H1 (cell line): ENCODE results near the gene CKAP2L. TPM values are rescaled to one million over a fixed set of nuclear protein-coding genes. Genes with fewer than 3 reads are reported as not detected.

Experiments
- CTCF ChIA-PET: fragments of 300-600 bp; sonication (Branson Sonifier 250); formaldehyde crosslinking; loops from one replicate; lab custom pipeline; 2021; ENCODE audit not compliant: partially characterized antibody; lab: Charles Lee
- POLR2A ChIA-PET: fragments of 300-600 bp; sonication (Branson Sonifier 250); formaldehyde crosslinking; loops from one replicate; lab custom pipeline; 2021; ENCODE audit warnings: inconsistent platforms; ENCODE audit not compliant: partially characterized antibody; lab: Charles Lee
- DNase-seq, 2 experiments: peaks; one replicate each; pipeline versions ENCODE4 v3.0.0 to v3.0.0-alpha.2; 2010 to 2022; ENCODE audit warnings: low spot score in 2 of 2, low read depth in 1 of 2, mixed read lengths in 1 of 2
- FAIRE-seq: peaks from 2 replicates; lab custom pipeline; 2011; peaks lifted over from hg19 to GRCh38; lab: Jason Lieb, UNC
- H2AFZ ChIP-seq: 2 replicates; pipeline ENCODE4 v1.8.1; 2012; ENCODE audit warnings: low read length, inconsistent platforms
- H2AK5ac ChIP-seq: 2 replicates; pipeline ENCODE4 v1.6.1; 2013; ENCODE audit warnings: low read depth, low read length
- H2BK120ac ChIP-seq: replicated peaks from 2 replicates; pipeline ENCODE3; 2013; ENCODE audit warnings: low read depth, low read length, inconsistent platforms
- H2BK12ac ChIP-seq: 2 replicates; pipeline ENCODE4 v1.6.1; 2013; ENCODE audit warnings: low read depth, low read length
- H2BK15ac ChIP-seq: 2 replicates; pipeline ENCODE4 v1.6.1; 2013; ENCODE audit warnings: low read length
- H2BK20ac ChIP-seq: 2 replicates; pipeline ENCODE4 v1.6.1; 2013; ENCODE audit warnings: low read length
- H2BK5ac ChIP-seq: 2 replicates; pipeline ENCODE4 v1.6.1; 2013; ENCODE audit warnings: low read depth, low read length
- H3K14ac ChIP-seq: 2 replicates; pipeline ENCODE4 v1.6.1; 2013; ENCODE audit warnings: inconsistent platforms; ENCODE audit not compliant: insufficient read length
- H3K18ac ChIP-seq: 2 replicates; pipeline ENCODE4 v1.6.1; 2013; ENCODE audit warnings: low read length; ENCODE audit errors: extremely low read depth
- H3K23ac ChIP-seq: 2 replicates; pipeline ENCODE4 v1.6.1; 2013; ENCODE audit warnings: inconsistent platforms; ENCODE audit not compliant: insufficient read length
- H3K23me2 ChIP-seq: 2 replicates; pipeline ENCODE4 v1.6.1; 2013; ENCODE audit warnings: low read depth, low read length
- H3K27ac ChIP-seq: 2 replicates; pipeline ENCODE4 v1.6.1; 2011; ENCODE audit warnings: low read depth, low read length, inconsistent platforms
- H3K27me3 ChIP-seq, 4 experiments: replicated peaks in 1 of 4; 1 replicate in 1 of 4; 2 replicates in 3 of 4; pipeline versions ENCODE4 v1.6.1 to v1.8.1; 2011 to 2013; ENCODE audit warnings: low read length in 3 of 4, mild to moderate bottlenecking in 3 of 4, inconsistent platforms in 2 of 4, mixed read lengths in 2 of 4, moderate library complexity in 1 of 4; ENCODE audit not compliant: control insufficient read depth in 3 of 4, insufficient read depth in 3 of 4; ENCODE audit errors: extremely low read depth in 1 of 4
- H3K36me3 ChIP-seq, 4 experiments: 2 replicates each; pipeline versions ENCODE4 v1.6.1 to v1.8.1; 2011 to 2013; ENCODE audit warnings: mild to moderate bottlenecking in 4 of 4, low read length in 3 of 4, moderate library complexity in 2 of 4, control low read depth in 1 of 4, inconsistent platforms in 1 of 4; ENCODE audit not compliant: insufficient read depth in 4 of 4, control insufficient read depth in 2 of 4
- H3K4ac ChIP-seq: replicated peaks from 2 replicates; pipeline ENCODE3; 2013; ENCODE audit warnings: low read length, low read depth, mixed read lengths, inconsistent platforms; ENCODE audit not compliant: insufficient read length
- H3K4me1 ChIP-seq, 4 experiments: replicated peaks in 1 of 4; 1 replicate in 1 of 4; 2 replicates in 3 of 4; pipeline versions ENCODE4 v1.6.1 to v1.8.1; 2011 to 2013; ENCODE audit warnings: low read length in 3 of 4, inconsistent platforms in 2 of 4, mixed read lengths in 1 of 4; ENCODE audit not compliant: insufficient read depth in 4 of 4, control insufficient read depth in 3 of 4
- H3K4me2 ChIP-seq, 2 experiments: 2 replicates each; pipeline versions ENCODE4 v1.6.1 to v1.8.1; 2011 to 2013; ENCODE audit warnings: low read depth in 2 of 2, low read length in 2 of 2, control low read depth in 1 of 2, inconsistent platforms in 1 of 2, mild to moderate bottlenecking in 1 of 2; ENCODE audit not compliant: insufficient read depth in 1 of 2
- H3K4me3 ChIP-seq, 4 experiments: fragments of 200-600, 300-600 bp in 1 of 4; sonication (generic), shearing (Covaris generic), sonication (Bioruptor Twin) in 1 of 4; 2 replicates each; pipeline versions ENCODE4 v1.5.1 to v1.8.1; 2011 to 2016; ENCODE audit warnings: low read length in 4 of 4, low read depth in 3 of 4, control low read depth in 2 of 4, inconsistent platforms in 2 of 4, mild to moderate bottlenecking in 2 of 4, mixed read lengths in 1 of 4, moderate library complexity in 1 of 4; ENCODE audit not compliant: insufficient read depth in 2 of 4; ENCODE audit errors: extremely low read depth in 1 of 4
- H3K56ac ChIP-seq: replicated peaks from 2 replicates; pipeline ENCODE3; 2013; ENCODE audit warnings: low read depth, mild to moderate bottlenecking, mixed read lengths, low read length, inconsistent platforms; ENCODE audit not compliant: insufficient read length
- H3K79me1 ChIP-seq: 2 replicates; pipeline ENCODE4 v1.6.1; 2013; ENCODE audit warnings: low read depth, low read length, control low read depth
- H3K79me2 ChIP-seq, 2 experiments: 2 replicates each; pipeline versions ENCODE4 v1.6.1 to v1.8.1; 2012 to 2013; ENCODE audit warnings: low read length in 2 of 2, mild to moderate bottlenecking in 2 of 2, inconsistent platforms in 1 of 2; ENCODE audit not compliant: insufficient read depth in 2 of 2, control insufficient read depth in 1 of 2
- H3K9ac ChIP-seq, 4 experiments: replicated peaks in 1 of 4; 1 replicate in 1 of 4; 2 replicates in 3 of 4; pipeline versions ENCODE4 v1.6.1 to v1.8.1; 2011 to 2013; ENCODE audit warnings: low read depth in 3 of 4, low read length in 3 of 4, control low read depth in 2 of 4, mild to moderate bottlenecking in 2 of 4, moderate library complexity in 2 of 4, inconsistent platforms in 1 of 4; ENCODE audit errors: extremely low read depth in 1 of 4
- H3K9me3 ChIP-seq, 2 experiments: 2 replicates each; pipeline versions ENCODE4 v1.6.1 to v1.8.1; 2012 to 2013; ENCODE audit warnings: mild to moderate bottlenecking in 2 of 2, moderate library complexity in 2 of 2, control low read depth in 1 of 2, inconsistent platforms in 1 of 2, low read depth in 1 of 2, low read length in 1 of 2, mixed read lengths in 1 of 2; ENCODE audit not compliant: insufficient read depth in 2 of 2
- H4K20me1 ChIP-seq, 2 experiments: replicated peaks in 1 of 2; 2 replicates each; pipeline versions ENCODE3 to v1.8.1; 2011 to 2013; ENCODE audit warnings: inconsistent platforms in 2 of 2, low read length in 2 of 2, mild to moderate bottlenecking in 1 of 2; ENCODE audit not compliant: insufficient read depth in 2 of 2, control insufficient read depth in 1 of 2
- H4K5ac ChIP-seq: 2 replicates; pipeline ENCODE4 v1.6.1; 2013; ENCODE audit warnings: low read length, low read depth, mixed read lengths, inconsistent platforms; ENCODE audit not compliant: insufficient read length
- H4K8ac ChIP-seq: 2 replicates; pipeline ENCODE4 v1.8.0; 2013; ENCODE audit warnings: mild to moderate bottlenecking, moderate library complexity, low read length, inconsistent platforms; ENCODE audit not compliant: insufficient read depth; ENCODE audit errors: extremely low read depth
- H4K91ac ChIP-seq: replicated peaks from 2 replicates; pipeline ENCODE3; 2013; ENCODE audit warnings: low read length, mixed read lengths, inconsistent platforms; ENCODE audit not compliant: insufficient read length
- CBX8 ChIP-seq: fragments of 300-800, 300-1000 bp; sonication (generic); IDR thresholded peaks from 2 replicates; pipeline ENCODE4 v1.7.1; 2016; ENCODE audit warnings: low read depth, low read length, borderline replicate concordance
- WGBS, 2 experiments: shearing (Covaris generic) in 1 of 2; methylation state at CpG; one replicate each; pipeline versions ENCODE4 v1.1.6 to v1.1.7; 2013 to 2015; ENCODE audit warnings: low lambda C conversion rate in 2 of 2, mixed read lengths in 2 of 2, inconsistent platforms in 1 of 2, low coverage in 1 of 2, missing lambda C conversion rate in 1 of 2; ENCODE audit not compliant: insufficient replicate concordance in 2 of 2, insufficient coverage in 1 of 2, insufficient read length in 1 of 2; ENCODE audit errors: extremely low coverage in 1 of 2, missing lambda C conversion rate in 1 of 2; 5-methylcytosine and 5-hydroxymethylcytosine counted together
- polyA plus RNA-seq, 7 experiments: library from polyadenylated mRNA; depleted of rRNA in 3 of 7; stranded (reverse) in 5 of 7; unstranded in 2 of 7; fragments of >200 nt in 5 of 7; fragments of 200-250 nt in 2 of 7; gene quantifications; 1 replicate in 5 of 7; 2 replicates in 1 of 7; 4 replicates in 1 of 7; pipeline versions ENCODE4 v1.2.1 to v1.2.3, GENCODE V29; 2011 to 2013; ENCODE audit warnings: missing spikeins in 2 of 7, mixed read lengths in 2 of 7
- total RNA-seq: library from RNA; stranded (reverse); fragmentation: NEBNext Ultra II Directional; extraction: Animal tissue kit (Norgen Biotek cat#: 25700); gene quantifications from 2 replicates; pipeline ENCODE4 v1.2.1, GENCODE V29; 2021
- TF ChIP-seq, protein P1 (sequence below): IDR thresholded peaks from 2 replicates; pipeline ENCODE4 v1.6.1; 2012; ENCODE audit warnings: inconsistent platforms

The CKAP2L gene
- total and polyA plus RNA-seq, 2 of the 8 experiments (the other 6 are each of a cell fraction or from before 2014, with no cell fraction given): 2.5 to 20.7 TPM

DNA sequence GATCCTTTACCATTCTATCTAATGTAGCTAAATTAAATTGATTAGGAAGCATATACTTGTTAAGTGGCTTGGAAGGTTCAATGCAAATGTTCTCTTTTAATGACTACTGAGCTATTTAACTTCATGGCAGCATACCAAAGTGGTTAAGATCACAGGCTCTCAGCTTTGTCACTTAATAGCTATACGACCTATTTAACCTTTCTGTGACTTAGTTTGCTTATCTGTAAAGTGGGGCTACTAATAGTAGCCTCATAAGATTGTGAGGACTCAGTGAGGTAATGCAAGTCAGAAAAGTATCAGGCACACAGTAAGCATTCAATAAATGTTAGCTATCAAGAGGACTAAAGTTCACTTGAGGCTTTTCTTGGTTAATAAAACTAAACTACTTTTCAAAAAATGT is 4.3 kb downstream of the CKAP2L start:
- Histone ChIP-seq H3K4me3 (no peak overlapping the region), H3K4ac (no peak overlapping the region), H3K56ac (no peak overlapping the region), H4K20me1 (peaks cover 0 to 1% of the 10 kb centered on the region in 2 experiments), H3K36me3 (peaks cover 4 to 43% (median 21%) of the 10 kb centered on the region in 4 experiments; a peak in 7 of 8 replicates), H3K27me3 (no peaks in the 10 kb centered on the region), H4K5ac (no peak overlapping the region), H3K79me1 (peaks cover 4% of the 10 kb centered on the region; the same call in 1 of the 2 replicates), H2BK20ac (no peak overlapping the region), H3K18ac (no peak overlapping the region), H3K4me1 (peaks cover 0 to 8% (median 3%) of the 10 kb centered on the region in 4 experiments; a peak in 3 of 7 replicates), H3K23ac (no peak overlapping the region), H2AFZ (no peak overlapping the region), H2AK5ac (no peak overlapping the region), H2BK12ac (no peak overlapping the region), H3K4me2 (no peak overlapping the region), H4K91ac (no peak overlapping the region), H2BK120ac (no peak overlapping the region), H3K79me2 (peaks cover 0 to 8% of the 10 kb centered on the region in 2 experiments; a peak in 1 of 4 replicates), H2BK5ac (no peak overlapping the region), H3K14ac (no peak overlapping the region), H3K27ac (no peak overlapping the region), H3K9me3 (no peaks in the 10 kb centered on the region), H3K9ac (no peak overlapping the region), H4K8ac (no peak overlapping the region), H3K23me2 (peaks cover 7% of the 10 kb centered on the region), H2BK15ac (no peak overlapping the region)
- FAIRE-seq: no peak
- ChIA-PET CTCF (interaction anchor here (4.1 to 4.6 kb wide), 2 partner anchors 10 to 182 kb away, joined by 12 to 15 read pairs; no protein-coding TSS in a partner anchor), POLR2A (no interaction called here)
- WGBS, 2 experiments: 100% methylated on average over 1 of the region's 1 CpG; no CpG with 5 or more reads in 1 of the 2 experiments
- no peak for DNase-seq
- TF ChIP-seq, protein P1, sequence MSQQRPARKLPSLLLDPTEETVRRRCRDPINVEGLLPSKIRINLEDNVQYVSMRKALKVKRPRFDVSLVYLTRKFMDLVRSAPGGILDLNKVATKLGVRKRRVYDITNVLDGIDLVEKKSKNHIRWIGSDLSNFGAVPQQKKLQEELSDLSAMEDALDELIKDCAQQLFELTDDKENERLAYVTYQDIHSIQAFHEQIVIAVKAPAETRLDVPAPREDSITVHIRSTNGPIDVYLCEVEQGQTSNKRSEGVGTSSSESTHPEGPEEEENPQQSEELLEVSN: no peak
- TF ChIP-seq CBX8: no peak
